Measurements from ENCODE around the gene PEX5L. TPM values are rescaled to one million over a fixed set of nuclear protein-coding genes. Genes with fewer than 3 reads are reported as not detected.

PEX5L gene
- total RNA-seq, 1 experiment from 2014 or later: not detected

- Histone ChIP-seq H3K79me2 (ENCODE audit: insufficient read depth, low read length) (no peaks in the 10 kb centered on the region), H3K9ac (ENCODE audit: low read length) (no peak overlapping the region), H2AFZ (ENCODE audit: low read depth, low read length, poor library complexity, severe bottlenecking) (no peak overlapping the region), H4K20me1 (ENCODE audit: insufficient read depth) (no peaks in the 10 kb centered on the region), H3K27ac (ENCODE audit: low read depth, low read length) (no peak overlapping the region), H3K4me3 (replicated peaks in 1 of 2; ENCODE audit: low read depth in 1 of 2, low read length in 2 of 2) (no peak overlapping the region), H3K36me3 (ENCODE audit: control insufficient read depth in 1 of 2, insufficient read depth in 2 of 2, low read length in 2 of 2) (no peaks in the 10 kb centered on the region), H3K4me1 (ENCODE audit: control insufficient read depth in 1 of 2, insufficient read depth in 2 of 2, low read length in 2 of 2) (no peaks in the 10 kb centered on the region), H3K9me2 (ENCODE audit: insufficient read depth) (no peaks in the 10 kb centered on the region), H3K9me3 (ENCODE audit: control insufficient read depth in 1 of 2, insufficient read depth in 1 of 2, low read depth in 1 of 2, low read length in 2 of 2) (no peaks in the 10 kb centered on the region), H3K27me3 (ENCODE audit: insufficient read depth, low read length) (peaks cover 7% of the 10 kb centered on the region; the same call in 1 of the 2 replicates), H3K4me2 (ENCODE audit: low read length) (no peak overlapping the region)
- ChIA-PET CTCF (no interaction called here), RAD21 (ENCODE audit: low non-redundant PET in 1 of 2, low total read pairs in 2 of 2, uncharacterized antibody in 2 of 2, unreplicated experiment in 2 of 2) (no interaction called here), POLR2A (no interaction called here)
- ATAC-seq (no peak), DNase-seq (ENCODE audit: low read depth, low spot score) (no peak)
- no peak for TF ChIP-seq RAD21 (IDR thresholded peaks at IDR 0.05; ENCODE audit: low read depth)
- TF ChIP-seq ZFX (IDR thresholded peaks at IDR 0.05): no peak
- no peak for TF ChIP-seq EZH2 (IDR thresholded peaks at IDR 0.05)
- no peak for TF ChIP-seq CBX3 (IDR thresholded peaks at IDR 0.05; ENCODE audit: low read depth)
- no peak for TF ChIP-seq ZNF274 (IDR thresholded peaks at IDR 0.05; ENCODE audit: low read depth, low read length)
- TF ChIP-seq SRF (IDR thresholded peaks at IDR 0.05; ENCODE audit: low read depth): no peak
- TF ChIP-seq TCF7L2 (IDR thresholded peaks at IDR 0.05; ENCODE audit: borderline replicate concordance, extremely low read depth, insufficient read depth, insufficient read length): no peak
- no peak for TF ChIP-seq FOSL1 (IDR thresholded peaks at IDR 0.05; ENCODE audit: low read depth)
- TF ChIP-seq ELF1 (IDR thresholded peaks at IDR 0.05; ENCODE audit: borderline replicate concordance, low read depth): no peak
- TF ChIP-seq REST (IDR thresholded peaks at IDR 0.05; ENCODE audit: low read depth): no peak
- no peak for TF ChIP-seq YY1 (IDR thresholded peaks at IDR 0.05; ENCODE audit: extremely low read depth, insufficient replicate concordance, low read depth, low read length)
- TF ChIP-seq ZBTB33 (IDR thresholded peaks at IDR 0.05; ENCODE audit: extremely low read depth, insufficient replicate concordance, low read length): no peak
- TF ChIP-seq SP1 (IDR thresholded peaks at IDR 0.05; ENCODE audit: low read depth): no peak
- TF ChIP-seq POLR2AphosphoS5 (IDR thresholded peaks at IDR 0.05; ENCODE audit: low read depth, low read length): no peak
- TF ChIP-seq ATF3 (IDR thresholded peaks at IDR 0.05): no peak
- no peak for TF ChIP-seq CEBPB (IDR thresholded peaks at IDR 0.05; ENCODE audit: low read depth)
- no peak for TF ChIP-seq JUND (IDR thresholded peaks at IDR 0.05)
- TF ChIP-seq, protein P1, sequence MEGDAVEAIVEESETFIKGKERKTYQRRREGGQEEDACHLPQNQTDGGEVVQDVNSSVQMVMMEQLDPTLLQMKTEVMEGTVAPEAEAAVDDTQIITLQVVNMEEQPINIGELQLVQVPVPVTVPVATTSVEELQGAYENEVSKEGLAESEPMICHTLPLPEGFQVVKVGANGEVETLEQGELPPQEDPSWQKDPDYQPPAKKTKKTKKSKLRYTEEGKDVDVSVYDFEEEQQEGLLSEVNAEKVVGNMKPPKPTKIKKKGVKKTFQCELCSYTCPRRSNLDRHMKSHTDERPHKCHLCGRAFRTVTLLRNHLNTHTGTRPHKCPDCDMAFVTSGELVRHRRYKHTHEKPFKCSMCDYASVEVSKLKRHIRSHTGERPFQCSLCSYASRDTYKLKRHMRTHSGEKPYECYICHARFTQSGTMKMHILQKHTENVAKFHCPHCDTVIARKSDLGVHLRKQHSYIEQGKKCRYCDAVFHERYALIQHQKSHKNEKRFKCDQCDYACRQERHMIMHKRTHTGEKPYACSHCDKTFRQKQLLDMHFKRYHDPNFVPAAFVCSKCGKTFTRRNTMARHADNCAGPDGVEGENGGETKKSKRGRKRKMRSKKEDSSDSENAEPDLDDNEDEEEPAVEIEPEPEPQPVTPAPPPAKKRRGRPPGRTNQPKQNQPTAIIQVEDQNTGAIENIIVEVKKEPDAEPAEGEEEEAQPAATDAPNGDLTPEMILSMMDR (IDR thresholded peaks at IDR 0.05 in 2 of 3, conservative IDR thresholded peaks at IDR 0.05 in 1 of 3; ENCODE audit: borderline replicate concordance in 1 of 3, insufficient read depth in 1 of 3, low read depth in 2 of 3, low read length in 2 of 3): no peak
- intact Hi-C loops (cut with micrococcal nuclease): no loop called here
- BruUV-seq (replicated peaks): no TSS peak
Observed at GRCh38 chr3:180017846-180018245, 18.9 kb downstream of the PEX5L start.

Data from HCT116 (cell line).